HepG2 (cell line): Measurements from ENCODE around the gene CACTIN. TPM values are rescaled to one million over a fixed set of nuclear protein-coding genes. Genes with fewer than 3 reads are reported as not detected.

Experiments used
- ARNTL ChIP-seq: sonication (generic); formaldehyde crosslinking; IDR thresholded peaks from 2 replicates; pipeline ENCODE4 v1.4.0; 2020; ENCODE audit warnings: mild to moderate bottlenecking, missing genetic modification reagents
- EHMT2 ChIP-seq: fragments of 200-600 bp; sonication (generic); IDR thresholded peaks from 2 replicates; pipeline ENCODE4 v1.7.0; 2017; ENCODE audit warnings: antibody characterized with exemption, low read depth, low read length, borderline replicate concordance
- NKX3-1 ChIP-seq: sonication (generic); formaldehyde crosslinking; IDR thresholded peaks from 2 replicates; pipeline ENCODE4 v1.5.0; 2020; ENCODE audit warnings: missing genetic modification reagents
- PHF21A ChIP-seq: sonication (generic); formaldehyde crosslinking; IDR thresholded peaks from 2 replicates; pipeline ENCODE4 v1.5.0; 2020; ENCODE audit warnings: mild to moderate bottlenecking, missing genetic modification reagents
- RBM22 ChIP-seq: fragments of 200-400 bp; formaldehyde crosslinking; optimal IDR thresholded peaks from 2 replicates; pipeline ENCODE3; 2017; ENCODE audit warnings: mild to moderate bottlenecking, low read length, moderate library complexity
- SMAD1 ChIP-seq: sonication (generic); formaldehyde crosslinking; IDR thresholded peaks from 2 replicates; pipeline ENCODE4 v1.4.0; 2020; ENCODE audit warnings: missing genetic modification reagents, low read depth, mild to moderate bottlenecking, borderline replicate concordance
- ZBTB4 ChIP-seq: sonication (generic); formaldehyde crosslinking; IDR thresholded peaks from 2 replicates; pipeline ENCODE4 v1.4.0; 2020; ENCODE audit warnings: missing genetic modification reagents, mild to moderate bottlenecking, borderline replicate concordance
- ZNF224 ChIP-seq: sonication (generic); formaldehyde crosslinking; IDR thresholded peaks from 2 replicates; pipeline ENCODE4 v1.5.0; 2020; ENCODE audit warnings: mild to moderate bottlenecking, missing genetic modification reagents
- ZNF446 ChIP-seq: sonication (generic); formaldehyde crosslinking; IDR thresholded peaks from 2 replicates; pipeline ENCODE4 v1.5.0; 2020; ENCODE audit warnings: mild to moderate bottlenecking, missing genetic modification reagents
- polyA plus RNA-seq, 8 experiments: library from polyadenylated mRNA; depleted of rRNA in 3 of 8; stranded (reverse) in 7 of 8; unstranded in 1 of 8; fragments of >200 nt; fragmentation: Illumina TruSeq in 4 of 8; extraction: Trizol in 4 of 8; gene quantifications; 2 replicates each; pipeline versions ENCODE4 v1.2.1 to v1.2.3, GENCODE V29; 2011 to 2016; ENCODE audit warnings: low read depth in 4 of 8, missing spikeins in 1 of 8, mixed read lengths in 1 of 8; ENCODE audit not compliant: insufficient read depth in 1 of 8
- total RNA-seq, 5 experiments: library from RNA; depleted of rRNA; stranded (reverse); fragments of >200 nt; fragmentation: Illumina TruSeq; extraction: Trizol; gene quantifications; 2 replicates each; pipeline ENCODE4 v1.2.3, GENCODE V29; 2016; ENCODE audit warnings: low read depth in 1 of 5
- TF ChIP-seq, protein P1 (sequence below): sonication (generic); IDR thresholded peaks from 2 replicates; pipeline ENCODE4 v1.6.1; 2016; ENCODE audit warnings: low read depth, borderline replicate concordance

Gene CACTIN
- total and polyA plus RNA-seq, 2 of the 13 experiments (the other 11 are each of a cell fraction or from before 2014, with no cell fraction given), result 10.0 to 16.6 TPM

DNA sequence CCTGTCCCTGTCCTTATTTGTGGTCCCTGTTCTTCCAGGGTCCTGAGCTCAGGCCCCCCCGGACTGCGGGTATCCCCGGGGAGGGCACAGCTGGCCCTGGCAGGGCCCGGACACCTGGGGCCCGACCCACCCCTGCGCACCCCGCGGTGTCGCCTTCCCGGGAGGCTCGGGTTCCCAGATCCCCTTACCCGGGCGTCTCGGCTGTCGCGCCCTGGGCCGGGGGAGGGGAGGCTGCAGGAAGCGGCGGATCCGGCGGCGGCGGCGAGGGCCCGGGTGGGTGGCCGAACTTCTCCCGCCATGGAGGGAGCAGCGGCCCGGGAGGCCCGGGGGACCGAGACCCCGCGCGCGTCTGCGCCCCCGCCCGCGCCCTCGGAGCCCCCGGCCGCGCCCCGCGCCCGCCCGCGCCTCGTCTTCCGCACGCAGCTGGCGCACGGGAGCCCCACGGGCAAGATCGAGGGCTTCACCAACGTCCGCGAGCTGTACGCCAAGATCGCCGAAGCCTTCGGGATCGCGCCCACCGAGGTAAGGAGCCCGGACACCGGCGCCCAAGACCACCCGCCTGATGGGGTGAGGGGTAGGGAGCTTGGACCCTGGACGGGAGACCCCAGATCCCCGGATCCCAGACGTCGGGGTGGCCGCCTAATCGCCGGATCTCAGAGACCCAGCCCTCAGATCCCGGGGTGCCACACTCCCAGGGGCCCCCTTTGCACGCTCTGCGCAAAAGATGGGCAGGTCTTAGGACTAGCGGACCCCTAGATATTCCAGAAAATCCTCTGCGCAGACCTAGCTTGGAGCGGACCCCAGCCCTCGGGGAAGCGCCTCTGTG, 41.1 kb downstream of the CACTIN start, which contains the start of gene GIPC3 (continued):
- no peak for TF ChIP-seq ZBTB4 (CRISPR knock-in tag)
- TF ChIP-seq ARNTL, result no peak
- TF ChIP-seq SMAD1 (CRISPR knock-in tag), result no peak
- no peak for TF ChIP-seq EHMT2
- TF ChIP-seq ZNF446 (CRISPR knock-in tag), result no peak
- TF ChIP-seq, protein P1, sequence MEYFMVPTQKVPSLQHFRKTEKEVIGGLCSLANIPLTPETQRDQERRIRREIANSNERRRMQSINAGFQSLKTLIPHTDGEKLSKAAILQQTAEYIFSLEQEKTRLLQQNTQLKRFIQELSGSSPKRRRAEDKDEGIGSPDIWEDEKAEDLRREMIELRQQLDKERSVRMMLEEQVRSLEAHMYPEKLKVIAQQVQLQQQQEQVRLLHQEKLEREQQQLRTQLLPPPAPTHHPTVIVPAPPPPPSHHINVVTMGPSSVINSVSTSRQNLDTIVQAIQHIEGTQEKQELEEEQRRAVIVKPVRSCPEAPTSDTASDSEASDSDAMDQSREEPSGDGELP, result no peak
- TF ChIP-seq PHF21A, result no peak
- TF ChIP-seq RBM22, result no peak
- no peak for TF ChIP-seq NKX3-1 (CRISPR knock-in tag)
- no peak for TF ChIP-seq ZNF224 (CRISPR knock-in tag)
